Tibial nerve (tissue), 4 donors: ENCODE measurements around the gene TLE1. TPM values are rescaled to one million over a fixed set of nuclear protein-coding genes. Genes with fewer than 3 reads are reported as not detected.

ENCODE experiments used
- DNase-seq, 2 donors: peaks; one replicate each; pipeline ENCODE4 v3.0.0-alpha.2; 2019; ENCODE audit warnings: low spot score in 2 of 2
- H3K27ac ChIP-seq, 4 donors: fragments of 200-600 bp; sonication (generic) in 3 of 4; one replicate each; pipeline ENCODE4 v1.5.1; 2017 to 2019; ENCODE audit warnings: mild to moderate bottlenecking in 1 of 4
- H3K27me3 ChIP-seq, 2 donors: fragments of 200-600 bp; sonication (generic) in 1 of 2; one replicate each; pipeline versions ENCODE4 v1.5.1 to v1.6.0; 2017 to 2019
- H3K36me3 ChIP-seq, 3 donors: fragments of 200-600 bp; sonication (generic); one replicate each; pipeline ENCODE4 v1.5.1; 2018 to 2019
- H3K4me1 ChIP-seq, 4 donors: fragments of 200-600 bp; sonication (generic) in 3 of 4; one replicate each; pipeline ENCODE4 v1.5.1; 2017 to 2019
- H3K4me3 ChIP-seq, 4 donors: fragments of 200-600 bp; sonication (generic) in 3 of 4; one replicate each; pipeline ENCODE4 v1.5.1; 2017 to 2019; ENCODE audit warnings: mild to moderate bottlenecking in 1 of 4, moderate library complexity in 1 of 4
- H3K9me3 ChIP-seq, 4 donors: fragments of 200-600 bp; sonication (generic) in 3 of 4; one replicate each; pipeline ENCODE4 v1.5.1; 2017 to 2019
- EP300 ChIP-seq, 2 donors: sonication (generic); formaldehyde crosslinking; IDR thresholded peaks; one replicate each; pipeline ENCODE4 v1.6.1; 2017; ENCODE audit warnings: antibody characterized with exemption in 2 of 2, mild to moderate bottlenecking in 1 of 2
- POLR2A ChIP-seq, 2 donors: fragments of 450-650 bp; IDR thresholded peaks; one replicate each; pipeline ENCODE4 v1.6.1; 2017; ENCODE audit warnings: antibody characterized with exemption in 2 of 2, mild to moderate bottlenecking in 2 of 2, moderate library complexity in 2 of 2
- WGBS, 2 donors: methylation state at CpG; one replicate each; pipeline ENCODE4 v1.1.5; 2018; 5-methylcytosine and 5-hydroxymethylcytosine counted together
- total RNA-seq, 4 donors: library from RNA; depleted of rRNA; stranded (reverse); fragments of >200 nt; gene quantifications; one replicate each; pipeline ENCODE4 v1.1.0, GENCODE V29; 2016
- TF ChIP-seq, protein P1 (sequence below), 5 experiments: fragments of 200-600 bp in 3 of 5; fragments of 450-650 bp in 2 of 5; sonication (generic) in 3 of 5; IDR thresholded peaks; one replicate each; pipeline ENCODE4 v1.5.1; 2016 to 2019; ENCODE audit warnings: antibody characterized with exemption in 5 of 5, mild to moderate bottlenecking in 3 of 5, moderate library complexity in 2 of 5

TLE1 gene
- total RNA-seq, 4 donors from 2014 or later: 81.8 to 107 (median 94.7) TPM

DNA sequence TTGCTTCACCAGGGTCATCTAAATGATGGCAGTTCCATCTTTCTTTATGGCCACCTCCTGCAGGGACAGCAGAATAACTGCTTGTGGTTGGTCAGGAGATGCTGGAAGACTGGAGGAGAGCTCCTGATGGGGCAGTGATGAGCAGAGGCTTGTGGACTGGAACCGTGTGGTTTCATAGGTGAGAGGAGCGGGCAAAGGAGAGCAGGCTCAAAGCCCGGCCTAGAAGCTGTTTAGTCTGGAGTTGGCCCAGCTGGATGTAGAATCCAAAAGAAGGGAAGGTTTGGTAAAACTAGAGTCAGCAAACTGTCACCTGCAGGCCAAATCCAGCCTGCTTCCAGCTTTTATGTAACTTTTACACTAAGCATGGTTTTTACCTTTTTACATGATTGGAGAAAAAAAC lies 32.9 kb upstream of the TLE1 start:
- TF ChIP-seq, protein P1, sequence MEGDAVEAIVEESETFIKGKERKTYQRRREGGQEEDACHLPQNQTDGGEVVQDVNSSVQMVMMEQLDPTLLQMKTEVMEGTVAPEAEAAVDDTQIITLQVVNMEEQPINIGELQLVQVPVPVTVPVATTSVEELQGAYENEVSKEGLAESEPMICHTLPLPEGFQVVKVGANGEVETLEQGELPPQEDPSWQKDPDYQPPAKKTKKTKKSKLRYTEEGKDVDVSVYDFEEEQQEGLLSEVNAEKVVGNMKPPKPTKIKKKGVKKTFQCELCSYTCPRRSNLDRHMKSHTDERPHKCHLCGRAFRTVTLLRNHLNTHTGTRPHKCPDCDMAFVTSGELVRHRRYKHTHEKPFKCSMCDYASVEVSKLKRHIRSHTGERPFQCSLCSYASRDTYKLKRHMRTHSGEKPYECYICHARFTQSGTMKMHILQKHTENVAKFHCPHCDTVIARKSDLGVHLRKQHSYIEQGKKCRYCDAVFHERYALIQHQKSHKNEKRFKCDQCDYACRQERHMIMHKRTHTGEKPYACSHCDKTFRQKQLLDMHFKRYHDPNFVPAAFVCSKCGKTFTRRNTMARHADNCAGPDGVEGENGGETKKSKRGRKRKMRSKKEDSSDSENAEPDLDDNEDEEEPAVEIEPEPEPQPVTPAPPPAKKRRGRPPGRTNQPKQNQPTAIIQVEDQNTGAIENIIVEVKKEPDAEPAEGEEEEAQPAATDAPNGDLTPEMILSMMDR (IDR thresholded peaks at IDR 0.05): no peak
- TF ChIP-seq EP300 (IDR thresholded peaks at IDR 0.05): no peak
- no peaks in the 10 kb centered on the region for H3K27me3 ChIP-seq
- H3K4me3 ChIP-seq: no peak overlapping the region
- 90 to 94% methylated on average over 3 of the region's 3 CpGs for WGBS, 2 donors
- no peak overlapping the region for H3K27ac ChIP-seq
- no peak for DNase-seq
- H3K9me3 ChIP-seq: no peaks in the 10 kb centered on the region
- peaks cover 0 to 7% (median 4%) of the 10 kb centered on the region in 4 donors for H3K4me1 ChIP-seq
- no peaks in the 10 kb centered on the region for H3K36me3 ChIP-seq

DNA sequence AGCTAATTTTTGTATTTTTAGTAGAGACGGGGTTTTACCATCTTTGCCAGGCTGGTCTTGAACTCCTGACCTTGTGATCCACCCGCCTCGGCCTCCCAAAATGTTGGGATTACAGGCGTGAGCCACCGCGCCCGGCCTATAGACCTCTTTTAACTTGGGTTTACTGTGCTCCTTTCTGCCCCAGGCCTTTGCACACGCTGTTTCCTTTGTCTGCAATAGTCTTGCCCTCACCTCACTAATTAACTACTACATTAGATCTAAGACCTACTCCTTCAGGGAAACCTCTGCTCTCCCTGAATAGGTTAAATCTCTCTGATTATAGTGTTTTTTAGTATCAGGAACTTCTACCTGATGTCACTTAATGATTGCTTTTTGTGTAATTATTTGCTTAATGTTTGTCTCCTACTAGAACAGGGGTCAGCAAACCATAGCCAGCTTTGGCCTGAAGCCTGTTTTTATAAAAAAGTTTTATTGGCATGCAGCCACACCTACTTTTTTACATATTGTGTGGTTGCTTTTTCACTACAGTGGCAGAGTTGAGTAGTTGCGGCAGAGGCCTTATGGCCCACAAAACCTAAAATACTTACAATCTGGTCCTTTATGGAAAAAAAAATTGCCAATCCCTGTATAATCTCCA lies 31.2 kb upstream of the TLE1 start:
- Histone ChIP-seq H3K4me3 (no peak overlapping the region), H3K27me3 (no peaks in the 10 kb centered on the region), H3K4me1 (peaks cover 0 to 11% (median 4%) of the 10 kb centered on the region in 4 donors), H3K36me3 (no peaks in the 10 kb centered on the region), H3K9me3 (no peaks in the 10 kb centered on the region), H3K27ac (no peak overlapping the region)
- TF ChIP-seq EP300 (IDR thresholded peaks at IDR 0.05) (no peak), POLR2A (IDR thresholded peaks at IDR 0.05) (no peak)
- TF ChIP-seq, protein P1 (IDR thresholded peaks at IDR 0.05): no peak
- WGBS, 2 donors: 93 to 95% methylated on average over 9 of the region's 9 CpGs
- no peak for DNase-seq

DNA sequence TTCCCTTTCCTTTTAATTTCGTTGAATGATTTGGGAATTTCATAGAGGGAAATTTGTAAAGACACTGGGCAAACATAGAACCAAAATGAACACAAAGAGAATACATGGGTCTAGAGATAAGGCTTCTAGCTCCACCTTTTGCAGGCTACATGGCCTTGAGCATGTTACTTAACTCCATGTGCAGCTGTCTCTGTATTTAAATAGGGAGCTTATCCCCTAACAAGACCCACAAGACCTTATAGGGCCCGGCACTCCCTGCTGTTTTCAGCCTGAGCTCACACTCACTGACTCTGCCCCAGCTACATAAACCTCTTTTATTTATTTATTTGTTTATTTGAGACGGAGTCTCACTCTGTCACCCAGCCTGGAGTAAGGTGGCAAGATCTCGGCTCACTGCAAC lies 30.6 kb upstream of the TLE1 start:
- H3K36me3 ChIP-seq: no peaks in the 10 kb centered on the region
- no peak overlapping the region for H3K4me3 ChIP-seq
- H3K27me3 ChIP-seq: no peaks in the 10 kb centered on the region
- H3K4me1 ChIP-seq: peaks cover 0 to 11% (median 4%) of the 10 kb centered on the region in 4 donors
- 93 to 96% methylated on average over 4 of the region's 4 CpGs for WGBS, 2 donors
- TF ChIP-seq POLR2A (IDR thresholded peaks at IDR 0.05) (no peak), EP300 (IDR thresholded peaks at IDR 0.05) (no peak)
- TF ChIP-seq, protein P1 (IDR thresholded peaks at IDR 0.05): no peak
- H3K27ac ChIP-seq: no peak overlapping the region
- no peaks in the 10 kb centered on the region for H3K9me3 ChIP-seq
- no peak for DNase-seq

DNA sequence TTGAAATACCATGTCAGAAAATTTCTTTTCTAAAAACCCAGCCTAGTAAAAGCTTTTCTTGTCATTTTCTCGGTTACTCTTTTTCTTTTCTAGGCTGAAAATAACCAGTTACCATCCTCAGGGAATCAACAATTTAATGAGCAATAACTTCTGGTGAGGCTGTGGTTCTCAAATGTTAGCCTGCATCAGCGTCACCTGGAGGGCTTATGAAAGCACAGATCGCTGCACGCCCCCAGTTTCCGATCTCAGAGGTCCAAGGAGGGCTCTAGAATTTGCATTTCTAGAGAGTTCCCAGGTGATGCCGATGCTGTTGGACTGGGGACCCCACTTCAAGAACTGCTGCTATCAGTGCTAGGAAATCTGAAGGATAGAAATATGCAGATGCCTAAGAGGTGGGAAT lies 28.9 kb upstream of the TLE1 start:
- TF ChIP-seq EP300 (IDR thresholded peaks at IDR 0.05): no peak
- TF ChIP-seq, protein P1 (IDR thresholded peaks at IDR 0.05): no peak
- TF ChIP-seq POLR2A (IDR thresholded peaks at IDR 0.05): no peak
- no peak for DNase-seq
- H3K4me1 ChIP-seq: peaks cover 0 to 11% (median 0%) of the 10 kb centered on the region in 4 donors
- H3K9me3 ChIP-seq: no peaks in the 10 kb centered on the region
- WGBS, 2 donors: 69 to 73% methylated on average over 6 of the region's 6 CpGs
- H3K36me3 ChIP-seq: no peaks in the 10 kb centered on the region
- H3K27me3 ChIP-seq: no peaks in the 10 kb centered on the region
- no peak overlapping the region for H3K4me3 ChIP-seq
- no peak overlapping the region for H3K27ac ChIP-seq

DNA sequence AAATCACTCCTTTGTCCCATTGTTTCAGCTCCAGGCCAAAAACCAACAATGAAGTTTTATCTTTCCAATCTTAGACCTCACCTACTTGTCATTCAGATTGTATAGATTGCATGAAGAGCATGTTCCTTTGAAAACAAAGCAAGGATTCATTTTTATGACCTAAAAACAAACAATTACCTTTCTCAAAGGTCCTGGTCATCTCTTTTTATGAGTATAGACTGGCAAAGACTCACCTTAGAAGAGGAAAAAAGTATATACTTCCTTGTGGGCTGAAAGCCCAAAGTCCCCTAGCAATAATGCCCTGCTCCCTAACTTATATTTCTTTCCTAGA lies 28.4 kb upstream of the TLE1 start:
- TF ChIP-seq, protein P1 (IDR thresholded peaks at IDR 0.05): no peak
- TF ChIP-seq POLR2A (IDR thresholded peaks at IDR 0.05) (no peak), EP300 (IDR thresholded peaks at IDR 0.05) (no peak)
- H3K27ac ChIP-seq: no peak overlapping the region
- H3K4me3 ChIP-seq: no peak overlapping the region
- H3K4me1 ChIP-seq: peaks cover 0 to 11% (median 0%) of the 10 kb centered on the region in 4 donors
- no peaks in the 10 kb centered on the region for H3K27me3 ChIP-seq
- H3K36me3 ChIP-seq: no peaks in the 10 kb centered on the region
- no peaks in the 10 kb centered on the region for H3K9me3 ChIP-seq
- DNase-seq: no peak
